Suprapubic skin (tissue), 3 donors: ENCODE measurements around the gene LRRN1.

Experiments
- POLR2AphosphoS5 ChIP-seq, 3 donors: sonication (generic); formaldehyde crosslinking; IDR thresholded peaks; one replicate each; pipeline ENCODE4 v1.6.1; 2017; ENCODE audit warnings: antibody characterized with exemption in 3 of 3
- TF ChIP-seq, protein P1 (sequence below), 2 donors: fragments of 200-600 bp in 1 of 2; fragments of 450-650 bp in 1 of 2; sonication (generic) in 1 of 2; IDR thresholded peaks; one replicate each; pipeline ENCODE4 v1.5.1; 2016 to 2019; ENCODE audit warnings: antibody characterized with exemption in 2 of 2, mild to moderate bottlenecking in 1 of 2, moderate library complexity in 1 of 2

DNA sequence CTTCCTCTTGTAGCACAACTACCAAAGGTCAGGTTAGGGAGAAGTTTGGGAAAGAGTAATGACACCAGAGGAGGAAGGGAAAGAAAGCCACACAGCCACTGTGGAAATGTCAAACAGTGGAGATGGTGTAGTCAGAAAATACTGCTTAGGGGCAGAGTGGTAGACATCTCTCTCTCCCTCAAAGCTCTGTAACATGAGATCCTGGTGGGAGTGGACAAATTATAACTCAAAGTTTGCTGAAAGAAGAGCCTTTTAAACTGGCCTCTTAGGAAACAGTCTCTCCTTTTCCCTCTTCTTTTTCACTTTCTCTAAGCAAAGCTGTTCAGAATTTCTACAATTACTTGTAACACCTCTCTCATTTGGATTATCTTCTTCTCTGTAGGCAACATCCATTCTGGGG lies 55.8 kb downstream of the LRRN1 start:
- TF ChIP-seq, protein P1, sequence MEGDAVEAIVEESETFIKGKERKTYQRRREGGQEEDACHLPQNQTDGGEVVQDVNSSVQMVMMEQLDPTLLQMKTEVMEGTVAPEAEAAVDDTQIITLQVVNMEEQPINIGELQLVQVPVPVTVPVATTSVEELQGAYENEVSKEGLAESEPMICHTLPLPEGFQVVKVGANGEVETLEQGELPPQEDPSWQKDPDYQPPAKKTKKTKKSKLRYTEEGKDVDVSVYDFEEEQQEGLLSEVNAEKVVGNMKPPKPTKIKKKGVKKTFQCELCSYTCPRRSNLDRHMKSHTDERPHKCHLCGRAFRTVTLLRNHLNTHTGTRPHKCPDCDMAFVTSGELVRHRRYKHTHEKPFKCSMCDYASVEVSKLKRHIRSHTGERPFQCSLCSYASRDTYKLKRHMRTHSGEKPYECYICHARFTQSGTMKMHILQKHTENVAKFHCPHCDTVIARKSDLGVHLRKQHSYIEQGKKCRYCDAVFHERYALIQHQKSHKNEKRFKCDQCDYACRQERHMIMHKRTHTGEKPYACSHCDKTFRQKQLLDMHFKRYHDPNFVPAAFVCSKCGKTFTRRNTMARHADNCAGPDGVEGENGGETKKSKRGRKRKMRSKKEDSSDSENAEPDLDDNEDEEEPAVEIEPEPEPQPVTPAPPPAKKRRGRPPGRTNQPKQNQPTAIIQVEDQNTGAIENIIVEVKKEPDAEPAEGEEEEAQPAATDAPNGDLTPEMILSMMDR (IDR thresholded peaks at IDR 0.05) = no peak
- no peak for TF ChIP-seq POLR2AphosphoS5 (IDR thresholded peaks at IDR 0.05)
